Measurements from ENCODE around the gene TLR1. TPM values are rescaled to one million over a fixed set of nuclear protein-coding genes. Genes with fewer than 3 reads are reported as not detected.
"Not testable (repeated sequence)": the region's sequence is repeated elsewhere in the genome, so short reads cannot be mapped to it uniquely, and the experiment has no call there.

Gene TLR1
- 0.09 TPM in 1 of 2 replicates, not detected in the other for polyA plus RNA-seq (2014; cell fraction: cytosol; rRNA removed)
- polyA plus RNA-seq (2014; cell fraction: nucleus; rRNA removed) = not detected in 2 replicates

- peak; percentile 13 for DNase-seq (ENCODE audit: low spot score)
Measured at GRCh38 chr4:38804654-38805295, at the start of gene TLR1. Gene TLR1, minus strand, starts transcription at chr4:38804791. Its CDS starts 5,960 bp downstream, at chr4:38798831.

DNA sequence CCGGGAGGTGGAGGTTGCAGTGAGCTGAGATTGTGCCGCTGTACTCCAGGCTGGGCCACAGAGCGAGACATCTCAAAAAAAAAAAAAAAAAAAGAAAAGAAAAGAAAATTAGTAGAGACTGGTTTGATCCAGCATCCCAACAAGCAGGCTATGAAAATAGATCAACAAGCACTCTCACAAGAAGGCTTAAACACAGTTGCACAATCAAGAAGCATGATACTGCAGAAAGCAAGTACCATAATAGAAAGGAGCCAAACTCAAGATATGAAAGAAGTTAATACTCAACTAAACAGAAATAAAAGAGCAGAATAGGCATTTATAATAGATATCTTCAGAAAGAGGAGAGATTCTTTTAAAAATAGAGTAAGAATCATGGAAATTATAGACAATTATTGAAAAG lies 41.4 kb upstream of the TLR1 start:
- DNase-seq (ENCODE audit: low spot score) = no peak

GRCh38 chr4:38842994-38843393 lies 38.4 kb upstream of the TLR1 start:
- no peak for DNase-seq (ENCODE audit: low spot score)

GRCh38 chr4:38837849-38838248 lies 33.3 kb upstream of the TLR1 start:
- no peak for DNase-seq (ENCODE audit: low spot score)

GRCh38 chr4:38837334-38837733 lies 32.7 kb upstream of the TLR1 start:
- DNase-seq (ENCODE audit: low spot score) = no peak

GRCh38 chr4:38834570-38834969 lies 30.0 kb upstream of the TLR1 start:
- no peak for DNase-seq (ENCODE audit: low spot score)

- DNase-seq (ENCODE audit: low spot score) = no peak
Measured at GRCh38 chr4:38832624-38833528, 28.3 kb upstream of the TLR1 start.

DNA sequence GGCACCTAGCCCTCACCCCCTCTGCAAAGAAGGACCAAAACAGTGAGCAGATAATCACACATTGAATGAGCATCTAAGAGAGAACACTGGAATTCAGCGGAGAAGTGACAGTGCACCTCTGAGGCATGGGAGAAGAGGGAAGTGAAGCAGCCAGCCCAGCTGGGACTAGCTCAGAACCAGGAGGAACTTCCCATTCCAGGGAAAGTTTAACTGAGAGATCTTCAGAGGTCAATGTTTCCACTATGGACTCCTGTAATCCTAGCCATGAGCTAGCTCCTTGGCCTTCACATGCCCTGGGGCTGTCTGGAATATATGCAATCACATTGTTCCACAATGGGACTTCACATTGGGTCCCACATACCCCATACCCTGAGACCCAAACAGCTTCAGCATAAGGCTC lies 27.6 kb upstream of the TLR1 start:
- no peak for DNase-seq (ENCODE audit: low spot score)

GRCh38 chr4:38831653-38832052 lies 27.1 kb upstream of the TLR1 start:
- no peak for DNase-seq (ENCODE audit: low spot score)

- no peak for DNase-seq (ENCODE audit: low spot score)
Measured at GRCh38 chr4:38829237-38829636, 24.6 kb upstream of the TLR1 start.

DNA sequence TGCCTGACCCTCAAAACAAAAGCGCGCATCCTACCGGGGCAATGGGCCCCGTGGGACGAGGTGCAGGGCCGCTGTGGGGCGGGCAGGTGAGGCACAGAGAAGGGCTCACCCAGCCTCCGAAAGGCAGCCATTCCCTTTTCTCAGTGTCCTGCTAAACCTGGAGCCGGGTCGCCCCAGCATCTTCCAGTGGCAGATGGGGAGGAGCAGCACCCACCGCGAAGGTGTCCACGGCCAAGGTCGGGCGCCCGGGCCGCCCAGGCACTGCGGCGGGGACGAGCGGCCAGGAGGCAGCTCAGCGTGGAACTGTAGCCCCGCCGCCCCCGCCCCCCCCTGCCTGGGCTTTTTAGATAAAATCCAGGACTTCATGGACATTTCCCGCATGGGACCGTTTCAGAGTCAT lies 19.2 kb upstream of the TLR1 start:
- DNase-seq (ENCODE audit: low spot score) = no peak

DNA sequence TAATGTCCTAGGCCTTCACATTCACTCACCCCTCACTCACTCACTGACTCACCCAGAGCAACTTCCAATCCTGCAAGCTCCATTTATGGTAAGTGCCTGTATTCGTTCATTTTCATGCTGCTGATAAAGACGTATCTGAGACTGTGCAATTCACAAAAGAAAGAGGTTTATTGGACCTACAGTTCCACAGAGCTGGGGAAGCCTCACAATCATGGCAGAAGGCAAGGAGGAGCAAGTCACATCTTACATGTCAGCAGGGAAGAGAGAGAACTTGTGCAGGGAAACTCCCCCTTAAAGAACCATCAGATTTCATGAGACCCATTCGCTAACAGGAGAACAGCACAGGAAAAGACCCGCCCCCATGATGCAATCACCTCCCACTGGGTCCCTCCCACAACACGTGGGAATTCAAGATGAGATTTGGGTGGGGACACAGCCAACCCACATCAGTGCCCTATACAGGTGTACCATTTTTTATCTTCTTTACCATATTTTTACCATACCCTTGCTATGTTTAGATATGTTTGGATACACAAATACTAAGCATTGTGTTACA lies 18.2 kb upstream of the TLR1 start:
- DNase-seq (ENCODE audit: low spot score) = no peak

DNA sequence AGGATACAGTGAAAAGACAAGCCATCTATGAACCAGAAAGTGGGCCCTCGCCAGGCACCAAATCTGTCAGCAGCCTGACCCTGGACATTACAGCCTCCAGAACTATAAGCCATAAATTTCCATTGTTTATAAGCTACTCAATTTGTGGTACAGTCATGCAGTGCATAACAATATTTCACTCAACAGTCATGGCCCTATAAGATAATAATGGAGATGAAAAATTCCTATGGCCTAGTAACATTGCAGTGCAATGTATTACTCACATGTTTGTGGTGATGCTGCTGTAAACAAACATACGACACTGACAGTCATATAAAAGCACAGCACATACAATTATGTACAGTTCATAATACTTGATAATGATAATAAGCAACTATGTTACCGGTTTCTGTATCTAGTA lies 17.1 kb upstream of the TLR1 start:
- DNase-seq (ENCODE audit: low spot score) = no peak

DNA sequence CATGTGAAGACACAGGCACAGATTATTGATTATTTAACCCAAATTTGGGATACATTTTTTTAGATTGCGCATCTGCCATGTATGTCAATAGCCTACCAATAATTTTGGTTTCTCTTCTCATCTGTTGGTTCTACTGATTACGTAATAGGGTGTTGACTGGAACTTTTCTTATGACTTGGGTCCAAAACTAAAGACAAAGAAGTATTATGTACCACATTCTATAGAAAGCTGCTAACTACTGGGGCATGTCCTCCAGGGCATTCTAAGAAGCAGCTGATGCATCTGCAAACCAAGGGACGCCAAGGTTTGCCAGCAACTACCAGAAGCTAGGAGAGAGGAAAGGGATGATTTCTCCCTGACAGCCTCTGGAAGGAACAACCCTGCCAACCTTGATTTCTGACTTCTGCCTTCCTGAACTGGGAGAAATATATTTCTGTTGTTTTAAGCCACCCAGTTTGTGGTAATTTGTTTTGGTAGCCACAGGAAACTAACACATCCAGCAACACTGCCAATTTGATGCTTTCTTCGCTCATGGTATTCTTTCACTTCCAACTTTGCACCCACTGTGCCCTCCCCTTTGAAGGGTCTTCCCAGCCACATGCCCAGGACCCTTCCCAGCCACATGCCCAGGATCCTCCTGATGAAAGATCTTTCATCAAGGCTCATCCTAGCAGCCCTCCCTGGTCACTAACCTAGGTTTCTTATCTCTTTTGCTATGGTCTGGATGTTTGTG lies 15.9 kb upstream of the TLR1 start:
- no peak for DNase-seq (ENCODE audit: low spot score)

- DNase-seq (ENCODE audit: low spot score) = no peak
Measured at GRCh38 chr4:38819569-38819968, 15.0 kb upstream of the TLR1 start.

DNA sequence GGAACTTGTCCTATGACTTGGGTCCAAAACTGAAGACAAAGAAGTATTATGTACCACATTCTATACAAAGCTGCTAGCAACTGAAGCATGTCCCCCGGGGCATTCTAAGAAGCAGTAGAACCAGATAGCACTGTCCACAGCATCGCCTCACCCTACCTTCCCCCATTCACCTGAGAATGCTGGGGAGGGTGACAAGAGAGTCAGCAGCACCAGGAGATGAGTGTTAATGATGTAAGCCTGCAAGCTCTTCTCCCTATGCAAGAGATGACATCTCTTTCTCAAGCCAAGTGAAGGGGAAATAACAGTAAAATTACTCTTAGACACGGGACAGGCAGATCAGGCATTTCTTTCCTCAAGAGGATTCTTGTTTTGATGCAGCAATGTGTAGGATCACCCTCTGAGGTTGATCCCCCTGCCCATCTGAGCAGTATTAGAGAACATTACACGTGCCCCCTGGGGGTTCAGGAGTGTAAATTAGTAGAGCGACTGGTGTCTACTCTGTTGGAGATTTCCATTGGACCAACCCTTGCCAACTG lies 13.9 kb upstream of the TLR1 start:
- no peak for DNase-seq (ENCODE audit: low spot score)

DNA sequence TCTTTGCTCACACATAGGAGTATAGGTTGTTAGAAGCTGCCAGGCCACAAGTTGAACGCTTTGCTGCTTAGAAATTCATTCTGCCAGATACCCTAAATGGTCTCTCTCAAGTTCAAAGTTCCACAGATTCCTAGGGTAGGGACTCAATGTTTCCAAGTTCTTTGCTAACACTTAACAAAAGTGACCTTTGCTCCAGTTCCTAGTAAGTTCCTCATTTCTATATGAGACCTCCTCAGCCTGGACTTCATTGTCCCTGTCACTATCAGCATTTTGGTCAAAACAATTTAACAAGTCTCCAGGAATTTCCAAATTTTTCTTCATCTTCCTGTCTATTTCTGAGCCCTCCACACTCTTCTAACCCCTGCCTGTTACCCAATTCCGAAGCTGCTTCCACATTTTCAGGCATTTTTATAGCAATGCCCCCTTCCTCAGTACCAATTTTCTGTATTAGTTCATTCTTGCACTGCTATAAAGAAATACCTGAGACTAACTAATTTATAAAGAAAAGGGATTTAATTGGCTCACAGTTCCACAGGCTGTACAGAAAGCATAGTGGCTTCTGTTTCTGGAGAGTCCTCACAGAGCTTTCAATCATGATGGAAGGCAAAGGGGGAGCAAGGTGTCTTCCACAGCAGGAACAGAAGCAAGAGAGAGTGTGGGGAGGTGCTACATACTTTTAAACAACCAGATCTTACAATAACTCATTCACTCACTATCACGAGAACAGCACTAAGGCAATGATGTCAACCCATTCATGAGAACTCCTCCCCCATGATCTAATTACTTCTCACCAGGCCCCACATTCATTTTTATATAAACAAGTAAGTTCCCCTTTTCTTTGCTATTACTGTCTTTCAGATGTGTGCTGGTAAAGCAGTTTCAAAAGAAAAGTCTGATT lies 11.5 kb upstream of the TLR1 start:
- no peak for DNase-seq (ENCODE audit: low spot score)

GRCh38 chr4:38814386-38814785 lies 9.8 kb upstream of the TLR1 start:
- DNase-seq (ENCODE audit: low spot score) = no peak

DNA sequence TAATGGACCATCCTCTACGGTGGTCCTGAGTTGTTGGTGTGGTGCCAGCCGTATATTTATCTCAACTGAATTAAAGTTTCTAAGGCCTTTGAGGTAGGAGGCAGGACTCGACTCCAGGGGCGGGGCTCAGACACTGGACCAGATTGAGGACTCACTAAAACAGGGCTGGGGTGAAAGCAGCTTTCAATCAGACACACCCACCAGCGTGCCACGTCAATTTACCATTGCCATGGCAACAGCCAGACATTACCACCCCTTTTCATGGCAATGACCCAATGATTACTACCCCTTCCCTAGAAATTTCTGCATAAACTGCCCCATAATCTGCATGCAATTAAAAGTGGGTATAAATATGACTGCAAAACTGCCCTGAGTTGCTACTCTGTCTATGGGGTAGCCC lies 6.7 kb upstream of the TLR1 start:
- DNase-seq (ENCODE audit: low spot score) = no peak

DNA sequence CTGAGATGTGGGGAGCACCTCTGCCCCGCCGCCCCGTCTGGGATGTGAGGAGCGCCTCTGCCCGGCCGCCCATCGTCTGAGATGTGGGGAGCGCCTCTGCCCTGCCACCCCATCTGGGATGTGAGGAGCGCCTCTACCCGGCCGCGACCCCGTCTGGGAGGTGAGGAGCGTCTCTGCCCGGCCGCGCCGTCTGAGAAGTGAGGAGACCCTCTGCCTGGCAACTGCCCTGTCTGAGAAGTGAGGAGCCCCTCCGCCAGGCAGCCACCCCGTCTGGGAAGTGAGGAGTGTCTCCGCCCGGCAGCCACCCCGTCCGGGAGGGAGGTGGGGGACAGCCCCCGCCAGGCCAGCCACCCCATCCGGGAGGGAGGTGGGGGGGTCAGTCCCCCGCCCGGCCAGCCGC lies 2.9 kb upstream of the TLR1 start:
- DNase-seq (ENCODE audit: low spot score) = not testable (repeated sequence)

DNA sequence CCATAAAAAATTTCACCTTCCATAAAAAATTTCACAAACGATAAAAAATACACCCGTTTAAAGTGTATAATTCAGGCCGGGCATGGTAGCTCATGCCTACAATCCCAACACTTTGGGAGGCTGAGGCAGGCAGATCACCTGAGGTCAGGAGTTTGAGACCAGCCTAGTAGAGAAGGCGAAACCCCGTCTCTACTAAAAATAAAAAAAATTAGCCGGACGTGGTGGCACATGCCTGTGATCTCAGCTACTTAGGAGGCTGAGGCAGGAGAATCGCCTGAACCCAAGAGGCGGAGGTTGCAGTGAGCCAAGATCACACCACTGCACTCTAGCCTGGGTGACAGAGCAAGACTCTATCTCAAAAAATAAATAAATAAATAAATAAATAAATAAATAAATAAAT lies 1.7 kb upstream of the TLR1 start:
- DNase-seq (ENCODE audit: low spot score) = not testable (repeated sequence)
